ENCODE results near the gene ARID1B. TPM values are rescaled to one million over a fixed set of nuclear protein-coding genes. Genes with fewer than 3 reads are reported as not detected.

ARID1B gene
- total and polyA plus RNA-seq, 2 of the 4 experiments (the other 2 are of a cell fraction): 14.5 to 20.1 TPM

GRCh38 chr6:156996265-156996664 lies 219.1 kb downstream of the ARID1B start:
- Histone ChIP-seq H2BK5ac (ENCODE audit: low read depth, low read length, poor library complexity, severe bottlenecking) (no peak overlapping the region), H3K56ac (ENCODE audit: extremely low read depth, insufficient read depth, low read length) (no peak overlapping the region), H3K36me3 (ENCODE audit: control insufficient read depth, insufficient read depth, low read length) (no peaks in the 10 kb centered on the region), H3K14ac (replicated peaks; ENCODE audit: low read depth, low read length) (no peak overlapping the region), H2AK9ac (replicated peaks; ENCODE audit: low read depth, low read length, poor library complexity) (no peak overlapping the region), H3K9ac (ENCODE audit: low read depth, low read length) (no peak overlapping the region), H3K18ac (ENCODE audit: low read depth, low read length) (no peak overlapping the region), H2BK20ac (ENCODE audit: low read depth, low read length) (no peak overlapping the region), H2BK15ac (ENCODE audit: low read depth, low read length) (no peak overlapping the region), H2BK120ac (ENCODE audit: low read depth, low read length) (no peak overlapping the region), H3K4me1 (ENCODE audit: control insufficient read depth, insufficient read depth, low read length) (peaks cover 8% of the 10 kb centered on the region), H3K4me3 (ENCODE audit: insufficient read depth, low read depth, low read length) (no peak overlapping the region), H4K20me1 (ENCODE audit: insufficient read depth, low read length) (peaks cover 28% of the 10 kb centered on the region), H3K27ac (ENCODE audit: insufficient read depth, low read length) (no peak overlapping the region), H3K4ac (ENCODE audit: low read depth, low read length) (no peak overlapping the region), H2AFZ (replicated peaks; ENCODE audit: low read length, poor library complexity) (no peak overlapping the region), H3K23ac (ENCODE audit: low read depth, low read length) (no peak overlapping the region), H3K79me1 (ENCODE audit: low read depth in 1 of 2, low read length in 2 of 2) (peaks cover 38 to 69% of the 10 kb centered on the region in 2 experiments), H3K27me3 (ENCODE audit: control insufficient read depth, insufficient read depth, low read length) (no peaks in the 10 kb centered on the region), H3K4me2 (ENCODE audit: low read depth, low read length) (no peak overlapping the region), H4K91ac (ENCODE audit: insufficient read depth, low read depth, low read length) (no peak overlapping the region), H3K9me3 (ENCODE audit: control insufficient read depth, insufficient read depth, low read length) (no peaks in the 10 kb centered on the region), H2AK5ac (ENCODE audit: low read depth, low read length) (no peak overlapping the region), H4K8ac (ENCODE audit: low read depth in 2 of 2, low read length in 2 of 2) (no peak overlapping the region), H3K9me1 (ENCODE audit: insufficient read depth, low read length) (peaks cover 12% of the 10 kb centered on the region; the same call in 1 of the 2 replicates), H4K5ac (ENCODE audit: low read depth, low read length) (no peak overlapping the region)
- ATAC-seq (ENCODE audit: low read depth): no peak
- no CpG with 5 or more reads among the region's 2 CpGs for WGBS, 2 experiments (ENCODE audit: extremely low coverage in 2 of 2, insufficient read length in 1 of 2)
- no TSS peak for BruUV-seq (replicated peaks)
- ChIA-PET POLR2A (ENCODE audit: unreplicated experiment) (no interaction called here), CTCF (no interaction called here)
- in situ Hi-C loops (cut with MboI; ENCODE audit: low sequenced_read_pairs): no loop called here
- dilution Hi-C loops (cut with HindIII; ENCODE audit: low sequenced_read_pairs, unreplicated experiment): no loop called here
- no peak for TF ChIP-seq NFE2L2 (IDR thresholded peaks at IDR 0.05; ENCODE audit: low read depth, low read length)
- no peak for TF ChIP-seq CHD1 (IDR thresholded peaks at IDR 0.05; ENCODE audit: low read depth, low read length)
- TF ChIP-seq USF2 (IDR thresholded peaks at IDR 0.05; ENCODE audit: low read depth, low read length): no peak
- no peak for TF ChIP-seq CEBPB (IDR thresholded peaks at IDR 0.05; ENCODE audit: low read depth, low read length)
- TF ChIP-seq RAD21 (IDR thresholded peaks at IDR 0.05; ENCODE audit: low read length): no peak
- no peak for TF ChIP-seq POLR2A (IDR thresholded peaks at IDR 0.05; ENCODE audit: low read depth, low read length)
- no peak for TF ChIP-seq FOS (IDR thresholded peaks at IDR 0.05; ENCODE audit: low read depth, low read length)
- TF ChIP-seq RCOR1 (IDR thresholded peaks at IDR 0.05; ENCODE audit: insufficient replicate concordance, low read length): no peak
- TF ChIP-seq MAFK (IDR thresholded peaks at IDR 0.05; ENCODE audit: low read depth, low read length): no peak
- no peak for TF ChIP-seq MAZ (IDR thresholded peaks at IDR 0.05; ENCODE audit: borderline replicate concordance, low read depth, low read length)
- TF ChIP-seq CTCF (conservative IDR thresholded peaks at IDR 0.05; ENCODE audit: low read depth, low read length): no peak
- no peak for TF ChIP-seq SMC3 (IDR thresholded peaks at IDR 0.05; ENCODE audit: low read depth, low read length)
- no peak for TF ChIP-seq BHLHE40 (IDR thresholded peaks at IDR 0.05; ENCODE audit: low read depth, low read length)
- no peak for TF ChIP-seq ELK1 (IDR thresholded peaks at IDR 0.05; ENCODE audit: borderline replicate concordance, low read depth, low read length)
- no peak for TF ChIP-seq RFX5 (IDR thresholded peaks at IDR 0.05; ENCODE audit: low read depth, low read length)
- no peak for TF ChIP-seq MXI1 (IDR thresholded peaks at IDR 0.05; ENCODE audit: borderline replicate concordance, low read depth, low read length)
- intact Hi-C loops (cut with micrococcal nuclease): loop anchor here (2.0 kb wide), 1 partner anchor 17 kb away; no protein-coding TSS in a partner anchor
- no peak for DNase-seq

All from IMR-90 (cell line).